ENCODE results near the gene WWOX.

GRCh38 chr16:78218279-78218678, 118.8 kb downstream of the WWOX start:
- TF ChIP-seq CTCF (IDR thresholded peaks at IDR 0.05): no peak
- no peak for TF ChIP-seq POLR2A (IDR thresholded peaks at IDR 0.05)
